ENCODE results near the gene NCKAP5.
A peak's percentile ranks its signal among the peaks of the same experiment; 100 is the strongest.

Gene NCKAP5

GRCh38 chr2:133248264-133248663 lies 320.0 kb downstream of the NCKAP5 start:
- no peak for DNase-seq
- Histone ChIP-seq H3K27ac (no peak overlapping the region), H3K27me3 (replicated peaks) (no peaks in the 10 kb centered on the region), H3K36me3 (replicated peaks) (no peaks in the 10 kb centered on the region), H3K4me3 (ENCODE audit: low read depth, low read length) (no peak overlapping the region)
- TF ChIP-seq CTCF (IDR thresholded peaks at IDR 0.05; ENCODE audit: low read depth, low read length, missing control alignments): no peak
- in situ Hi-C loops (cut with HindIII; ENCODE audit: low pct_ligation_motif_present, low sequenced_read_pairs): no loop called here

- in situ Hi-C loops (cut with HindIII; ENCODE audit: low pct_ligation_motif_present, low sequenced_read_pairs): no loop called here
- TF ChIP-seq CTCF (IDR thresholded peaks at IDR 0.05; ENCODE audit: low read depth, low read length, missing control alignments): no peak
- Histone ChIP-seq H3K4me3 (ENCODE audit: low read depth, low read length) (no peak overlapping the region), H3K27me3 (replicated peaks) (no peaks in the 10 kb centered on the region), H3K27ac (peak overlapping the region; percentile 5), H3K36me3 (replicated peaks) (no peaks in the 10 kb centered on the region)
- DNase-seq: no peak
Measured at GRCh38 chr2:133247631-133248030, 320.6 kb downstream of the NCKAP5 start.

- H3K27ac ChIP-seq: peak overlapping the region; percentile 58
- no peaks in the 10 kb centered on the region for H3K27me3 ChIP-seq (replicated peaks)
- no peaks in the 10 kb centered on the region for H3K36me3 ChIP-seq (replicated peaks)
- DNase-seq: peak; percentile 35
- in situ Hi-C loops (cut with HindIII; ENCODE audit: low pct_ligation_motif_present, low sequenced_read_pairs): no loop called here
- peak overlapping the region; percentile 9 for H3K4me3 ChIP-seq (ENCODE audit: low read depth, low read length)
- no peak for TF ChIP-seq CTCF (IDR thresholded peaks at IDR 0.05; ENCODE audit: low read depth, low read length, missing control alignments)
Measured at GRCh38 chr2:133241224-133241571, 327.1 kb downstream of the NCKAP5 start.

- H3K36me3 ChIP-seq (replicated peaks): no peaks in the 10 kb centered on the region
- DNase-seq: no peak
- no peak for TF ChIP-seq CTCF (IDR thresholded peaks at IDR 0.05; ENCODE audit: low read depth, low read length, missing control alignments)
- no peaks in the 10 kb centered on the region for H3K27me3 ChIP-seq (replicated peaks)
- peak overlapping the region; percentile 9 for H3K4me3 ChIP-seq (ENCODE audit: low read depth, low read length)
- H3K27ac ChIP-seq: peak overlapping the region; percentile 58
- in situ Hi-C loops (cut with HindIII; ENCODE audit: low pct_ligation_motif_present, low sequenced_read_pairs): no loop called here
Measured at GRCh38 chr2:133240491-133241223, 327.6 kb downstream of the NCKAP5 start.

- no peak for TF ChIP-seq CTCF (IDR thresholded peaks at IDR 0.05; ENCODE audit: low read depth, low read length, missing control alignments)
Measured at GRCh38 chr2:133235968-133236367, 332.3 kb downstream of the NCKAP5 start.

GRCh38 chr2:133232556-133232955 lies 335.7 kb downstream of the NCKAP5 start:
- Histone ChIP-seq H3K36me3 (replicated peaks) (no peaks in the 10 kb centered on the region), H3K4me3 (ENCODE audit: low read depth, low read length) (no peak overlapping the region), H3K27me3 (replicated peaks) (no peaks in the 10 kb centered on the region), H3K27ac (no peak overlapping the region)
- in situ Hi-C loops (cut with HindIII; ENCODE audit: low pct_ligation_motif_present, low sequenced_read_pairs): no loop called here
- no peak for TF ChIP-seq CTCF (IDR thresholded peaks at IDR 0.05; ENCODE audit: low read depth, low read length, missing control alignments)
- no peak for DNase-seq

More at GRCh38 chr2:133235968-133236367, 332.3 kb downstream of the NCKAP5 start:
- in situ Hi-C loops (cut with HindIII; ENCODE audit: low pct_ligation_motif_present, low sequenced_read_pairs): no loop called here
- no peaks in the 10 kb centered on the region for H3K27me3 ChIP-seq (replicated peaks)
- no peak overlapping the region for H3K27ac ChIP-seq
- DNase-seq: no peak
- H3K36me3 ChIP-seq (replicated peaks): no peaks in the 10 kb centered on the region
- H3K4me3 ChIP-seq (ENCODE audit: low read depth, low read length): no peak overlapping the region

Measured in brain microvascular endothelial cell (primary cell).